NCI-H187 treated with DMSO at 0.1 percent for 48 hours (cell line): Measurements from ENCODE around the gene GATA1.
"Not testable (repeated sequence)": the region's sequence is repeated elsewhere in the genome, so short reads cannot be mapped to it uniquely, and the experiment has no call there.

ENCODE experiments used
- DNase-seq: peaks from one replicate; lab custom pipeline; 2025; lab: John Stamatoyannopoulos, UW

GATA1 gene

DNA sequence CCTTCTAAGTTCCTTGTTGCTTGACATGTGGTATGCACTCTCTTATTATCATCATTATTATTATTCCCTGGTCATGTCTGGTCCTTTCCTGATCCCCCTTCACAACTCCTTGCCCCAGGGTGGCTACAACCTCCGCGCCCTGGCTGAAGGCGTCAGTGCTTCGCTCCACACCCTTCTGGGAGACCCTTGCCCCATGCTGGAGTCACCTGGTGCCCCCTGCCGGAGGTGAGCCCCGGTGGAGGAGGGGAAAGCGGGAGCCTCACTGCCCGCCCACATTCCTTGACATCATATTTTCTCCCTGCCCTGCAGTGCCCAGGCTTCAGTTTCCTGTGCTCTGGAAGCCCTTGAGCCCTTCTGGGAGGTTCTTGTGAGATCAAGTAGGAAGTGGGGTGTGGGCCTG lies 28.9 kb downstream of the GATA1 start:
- no peak for DNase-seq

DNA sequence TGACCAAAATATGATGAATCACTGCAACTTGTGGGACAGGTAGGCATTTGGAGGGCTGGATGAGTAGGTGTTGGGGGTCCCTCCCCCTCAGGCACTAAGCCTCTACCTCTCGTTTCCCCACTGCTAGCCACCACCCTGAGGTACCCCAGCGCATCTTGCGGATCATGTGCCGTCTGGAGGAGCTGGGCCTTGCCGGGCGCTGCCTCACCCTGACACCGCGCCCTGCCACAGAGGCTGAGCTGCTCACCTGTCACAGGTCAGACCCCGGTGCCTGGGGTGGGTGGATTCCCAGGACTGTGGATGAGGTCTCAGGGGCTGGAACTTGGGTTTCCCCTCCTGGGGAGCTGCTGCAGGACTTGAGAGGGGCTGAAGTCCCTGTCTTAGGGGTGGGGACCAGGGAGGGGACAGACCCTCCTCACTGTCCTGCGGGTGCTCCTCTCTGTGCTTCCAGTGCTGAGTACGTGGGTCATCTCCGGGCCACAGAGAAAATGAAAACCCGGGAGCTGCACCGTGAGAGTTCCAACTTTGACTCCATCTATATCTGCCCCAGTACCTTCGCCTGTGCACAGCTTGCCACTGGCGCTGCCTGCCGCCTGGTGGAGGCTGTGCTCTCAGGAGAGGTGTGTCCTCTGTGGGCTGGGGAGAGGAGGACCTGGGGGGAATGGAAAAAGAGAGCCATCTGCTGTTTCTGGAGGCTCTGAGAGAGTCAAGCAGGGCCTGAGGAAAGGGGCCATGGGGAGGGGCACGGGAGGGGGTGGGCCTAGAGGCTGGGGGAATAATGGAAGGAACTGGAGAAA lies 29.8 kb downstream of the GATA1 start:
- no peak for DNase-seq

DNA sequence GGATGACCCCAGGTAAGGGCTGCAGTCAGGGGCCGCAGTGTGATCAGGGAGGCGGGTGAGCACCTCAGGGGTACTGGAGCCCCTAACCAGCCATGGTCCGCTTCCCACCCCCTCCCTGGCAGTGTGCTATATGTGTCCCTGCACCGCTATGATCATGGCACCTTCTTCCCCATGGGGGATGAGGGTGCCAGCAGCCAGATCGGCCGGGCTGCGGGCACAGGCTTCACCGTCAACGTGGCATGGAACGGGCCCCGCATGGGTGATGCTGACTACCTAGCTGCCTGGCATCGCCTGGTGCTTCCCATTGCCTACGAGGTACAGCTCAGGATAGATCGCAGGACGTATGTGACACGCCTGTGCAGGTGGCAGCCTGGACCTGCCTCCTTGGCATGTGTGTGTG lies 31.7 kb downstream of the GATA1 start:
- no peak for DNase-seq

DNA sequence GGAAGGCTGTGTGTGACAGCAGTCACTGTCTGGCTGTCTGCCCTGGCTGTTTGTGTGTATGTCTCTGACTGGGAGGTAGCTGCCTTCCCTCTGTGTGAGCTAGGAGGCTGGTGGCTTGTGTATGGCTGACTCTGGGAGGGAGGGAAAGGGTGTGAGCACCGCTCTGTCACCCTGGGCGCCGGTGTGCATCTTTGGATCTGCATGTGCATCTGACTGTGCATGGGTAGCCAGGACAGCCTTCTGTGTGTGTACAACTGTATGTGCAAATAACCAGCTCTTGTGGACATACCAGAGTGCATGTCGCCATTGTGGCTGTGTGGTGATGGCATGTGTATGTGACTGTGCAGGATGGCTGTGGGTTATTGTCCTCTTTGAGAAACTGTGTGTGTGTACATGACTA lies 32.5 kb downstream of the GATA1 start:
- no peak for DNase-seq

DNA sequence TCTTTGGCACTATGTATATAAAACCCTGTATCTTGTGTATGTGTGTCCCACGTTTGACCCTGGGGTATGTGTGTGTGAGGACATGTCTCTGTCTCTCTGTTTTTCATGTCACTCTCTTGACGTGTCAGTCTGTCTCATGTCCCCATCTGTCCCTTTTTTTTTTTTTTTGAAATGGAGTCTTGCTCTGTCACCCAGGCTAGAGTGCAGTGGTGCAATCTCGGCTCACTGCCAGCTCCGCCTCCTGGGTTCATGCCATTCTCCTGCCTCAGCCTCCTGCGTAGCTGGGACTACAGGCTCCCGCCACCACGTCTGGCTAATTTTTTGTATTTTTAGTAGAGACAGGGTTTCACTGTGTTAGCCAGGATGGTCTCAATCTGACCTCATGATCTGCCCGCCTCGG lies 33.0 kb downstream of the GATA1 start:
- DNase-seq, result not testable (repeated sequence)

DNA sequence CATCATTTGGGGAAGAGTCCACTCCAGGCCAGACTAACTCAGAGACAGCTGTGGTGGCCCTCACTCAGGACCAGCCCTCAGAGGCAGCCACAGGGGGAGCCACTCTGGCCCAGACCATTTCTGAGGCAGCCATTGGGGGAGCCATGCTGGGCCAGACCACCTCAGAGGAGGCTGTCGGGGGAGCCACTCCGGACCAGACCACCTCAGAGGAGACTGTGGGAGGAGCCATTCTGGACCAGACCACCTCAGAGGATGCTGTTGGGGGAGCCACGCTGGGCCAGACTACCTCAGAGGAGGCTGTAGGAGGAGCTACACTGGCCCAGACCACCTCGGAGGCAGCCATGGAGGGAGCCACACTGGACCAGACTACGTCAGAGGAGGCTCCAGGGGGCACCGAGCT lies 36.7 kb downstream of the GATA1 start:
- DNase-seq, result no peak

DNA sequence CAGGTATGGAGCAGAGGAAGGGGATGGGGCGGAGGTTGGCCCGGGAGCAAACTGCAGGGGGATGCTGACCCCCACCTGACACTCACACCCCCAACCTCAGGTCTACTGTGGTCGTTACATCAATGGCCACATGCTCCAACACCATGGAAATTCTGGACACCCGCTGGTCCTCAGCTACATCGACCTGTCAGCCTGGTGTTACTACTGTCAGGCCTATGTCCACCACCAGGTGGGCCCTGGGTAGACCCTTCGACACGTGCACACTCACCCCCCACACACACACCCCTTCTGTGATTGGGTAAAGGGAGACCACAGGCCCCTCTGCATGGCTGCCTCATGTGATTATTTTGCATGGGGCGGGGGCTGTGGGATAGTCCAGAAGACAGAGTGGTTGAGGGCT lies 37.7 kb downstream of the GATA1 start:
- DNase-seq, result no peak

DNA sequence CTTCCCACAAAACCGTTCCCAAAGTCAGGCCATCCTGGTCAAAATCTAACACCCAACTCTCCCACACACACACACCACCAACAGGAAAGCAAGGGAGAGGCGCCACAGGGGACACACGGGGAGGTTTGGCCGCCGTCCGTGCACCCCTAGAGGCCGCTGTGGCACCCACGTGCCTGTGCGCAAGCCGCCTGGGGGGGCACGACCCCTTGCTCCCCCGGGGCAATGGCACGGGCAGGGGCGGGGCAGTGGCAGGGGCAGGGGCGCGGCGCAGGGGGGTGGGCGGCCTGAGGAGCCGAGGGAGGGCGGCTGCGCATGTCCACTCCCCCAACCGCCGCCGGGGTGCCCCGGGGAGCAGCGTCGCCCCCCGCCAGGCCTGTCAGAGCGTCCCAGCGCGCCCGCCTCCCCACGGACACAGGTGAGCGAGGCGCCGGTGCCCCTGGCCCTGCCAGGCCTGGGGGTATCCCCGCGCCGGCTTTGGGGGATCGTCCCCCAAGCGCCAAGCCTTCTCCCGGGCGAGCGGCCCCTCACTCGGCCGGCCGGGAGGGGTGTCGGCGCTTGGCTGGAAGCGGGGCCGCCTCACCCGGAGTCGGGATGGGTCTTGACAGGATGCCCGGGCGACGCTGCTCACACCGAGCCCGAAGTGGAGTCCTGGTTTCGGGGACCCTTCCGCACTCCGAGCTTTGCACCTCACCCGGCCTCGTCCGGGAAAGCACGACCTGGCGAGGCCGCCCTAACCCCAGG lies 39.9 kb downstream of the GATA1 start, which contains the start of gene ERAS:
TSS of gene ERAS (plus strand) at position 379 of the 741 bp plus-strand sequence. CDS start 2,611 bp downstream, outside the sequence.
- no peak for DNase-seq

DNA sequence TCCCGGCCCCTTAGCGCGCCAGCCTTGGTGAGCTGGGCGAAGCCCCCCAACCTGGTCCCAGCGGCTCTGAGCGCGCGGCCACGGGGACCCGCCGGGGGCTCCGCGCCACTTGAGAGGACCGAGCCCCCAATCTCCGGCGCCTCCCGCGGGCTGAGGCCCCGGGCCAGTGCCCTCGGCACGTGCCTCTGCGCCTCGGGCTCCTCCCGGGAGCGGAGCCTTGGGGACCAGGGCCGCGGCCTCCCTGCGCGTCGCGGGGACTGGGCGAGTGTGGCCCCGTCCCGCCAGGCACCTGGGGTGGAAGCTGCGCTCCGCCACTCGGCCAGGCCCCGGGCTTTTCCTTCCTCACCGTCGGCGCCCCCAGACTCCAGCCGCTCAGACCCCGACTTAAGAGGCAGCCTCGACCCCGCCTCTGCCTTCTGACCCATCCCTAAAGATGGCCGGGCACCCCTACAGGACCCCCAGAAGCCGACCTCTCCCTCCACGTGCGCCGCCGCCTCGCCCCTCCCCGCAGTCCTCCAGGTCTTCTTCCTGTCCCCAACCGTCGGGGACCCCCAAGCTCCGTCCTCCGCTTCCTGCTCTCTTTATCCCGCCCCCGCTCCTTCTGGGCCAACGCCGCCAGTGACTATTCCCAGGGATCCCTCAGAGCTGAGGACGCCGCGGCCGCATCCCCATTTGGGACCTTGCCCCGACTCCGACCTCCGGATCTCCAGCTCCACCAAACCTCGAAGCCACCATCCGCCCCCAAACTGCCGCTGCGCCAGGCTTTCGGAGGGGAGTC lies 40.7 kb downstream of the GATA1 start:
- no peak for DNase-seq

DNA sequence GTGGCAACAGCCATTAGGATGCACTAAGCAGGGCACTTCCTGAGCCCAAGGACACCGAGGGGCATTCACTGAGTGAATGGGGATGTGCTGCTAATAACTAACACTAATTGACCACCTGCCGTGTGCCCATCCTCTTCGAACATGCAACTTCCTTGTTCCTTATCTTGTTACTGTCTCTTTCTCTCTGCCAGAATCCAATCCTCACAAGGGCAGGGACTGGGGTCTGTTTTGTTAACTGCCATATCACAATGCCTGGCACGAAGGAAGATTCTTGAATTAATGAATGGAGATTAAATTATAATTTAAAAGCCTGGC lies 41.2 kb downstream of the GATA1 start:
- DNase-seq, result no peak

DNA sequence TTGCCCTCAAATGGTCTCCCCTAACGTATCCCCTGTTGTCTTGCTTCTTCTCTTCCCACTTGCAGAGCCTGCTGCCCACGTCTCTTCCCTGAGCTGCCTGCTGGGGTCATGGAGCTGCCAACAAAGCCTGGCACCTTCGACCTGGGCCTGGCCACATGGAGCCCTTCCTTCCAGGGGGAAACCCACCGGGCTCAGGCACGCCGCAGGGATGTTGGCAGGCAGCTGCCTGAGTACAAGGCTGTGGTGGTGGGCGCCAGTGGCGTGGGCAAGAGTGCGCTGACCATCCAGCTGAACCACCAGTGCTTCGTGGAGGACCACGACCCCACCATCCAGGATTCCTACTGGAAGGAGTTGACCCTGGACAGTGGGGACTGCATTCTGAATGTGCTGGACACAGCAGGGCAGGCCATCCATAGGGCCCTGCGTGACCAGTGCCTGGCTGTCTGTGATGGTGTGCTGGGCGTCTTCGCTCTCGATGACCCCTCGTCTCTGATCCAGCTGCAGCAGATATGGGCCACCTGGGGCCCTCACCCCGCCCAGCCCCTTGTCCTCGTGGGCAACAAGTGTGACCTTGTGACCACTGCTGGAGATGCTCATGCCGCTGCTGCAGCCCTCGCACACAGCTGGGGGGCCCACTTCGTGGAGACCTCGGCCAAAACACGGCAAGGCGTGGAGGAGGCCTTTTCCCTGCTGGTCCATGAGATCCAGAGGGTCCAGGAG lies 42.8 kb downstream of the GATA1 start:
- DNase-seq, result no peak

DNA sequence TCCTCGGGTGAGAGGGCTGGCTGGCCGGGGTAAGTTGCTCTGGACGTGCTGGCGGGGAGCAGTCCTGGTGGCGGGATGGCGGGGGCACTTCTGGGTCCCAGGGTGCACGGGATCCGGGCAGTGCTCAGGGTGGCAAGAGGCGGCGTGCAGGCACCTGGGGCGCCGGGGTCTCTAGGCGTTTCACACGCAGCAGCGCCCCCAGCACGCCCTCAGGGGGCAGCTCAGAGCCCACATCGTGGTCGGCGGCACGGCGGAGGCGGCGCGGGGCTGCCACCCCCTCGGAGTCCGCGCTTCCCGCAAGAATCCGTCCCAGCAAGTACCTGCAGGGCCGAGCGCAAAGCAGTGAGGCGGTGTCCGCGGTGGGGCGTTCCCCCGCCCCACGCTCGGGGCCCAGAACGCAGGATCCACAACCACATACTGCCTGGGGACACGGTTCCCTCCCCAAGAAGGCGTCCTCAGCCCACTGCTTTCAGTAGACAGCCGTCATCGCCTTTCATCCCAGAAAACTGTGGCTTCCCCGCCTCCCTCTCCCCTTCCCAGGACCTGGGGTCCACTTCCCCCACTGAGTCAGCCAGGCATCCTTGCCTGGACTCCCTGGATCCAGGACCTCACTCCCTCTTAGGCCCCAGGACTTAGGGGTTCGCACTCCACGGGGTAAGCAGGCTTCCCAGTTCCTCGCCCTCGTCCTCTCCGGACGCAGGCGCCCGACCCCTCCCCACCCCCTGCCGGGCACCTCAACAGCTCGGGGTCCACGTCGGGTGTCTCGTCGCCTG lies 44.9 kb downstream of the GATA1 start:
- DNase-seq, result no peak

DNA sequence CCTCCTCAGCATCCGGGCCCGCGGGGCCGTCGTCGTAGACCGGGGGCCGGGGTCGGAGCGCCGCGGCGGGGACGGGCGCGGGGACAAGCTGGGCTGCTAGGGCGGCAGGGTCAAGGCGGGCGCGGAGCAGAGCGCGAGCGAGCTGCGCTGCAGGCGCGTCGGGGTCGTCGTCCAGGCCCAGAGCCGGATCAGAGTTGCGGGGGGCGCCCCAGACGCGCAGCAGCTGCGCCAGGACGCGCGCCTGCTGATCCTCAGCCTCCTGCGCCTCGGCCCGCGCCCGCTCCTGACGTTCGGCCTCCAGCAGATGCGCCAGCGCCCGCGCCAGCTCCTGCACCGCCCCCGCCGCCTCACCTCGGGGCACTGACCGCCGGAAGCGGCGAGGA lies 45.5 kb downstream of the GATA1 start:
- DNase-seq, result no peak

DNA sequence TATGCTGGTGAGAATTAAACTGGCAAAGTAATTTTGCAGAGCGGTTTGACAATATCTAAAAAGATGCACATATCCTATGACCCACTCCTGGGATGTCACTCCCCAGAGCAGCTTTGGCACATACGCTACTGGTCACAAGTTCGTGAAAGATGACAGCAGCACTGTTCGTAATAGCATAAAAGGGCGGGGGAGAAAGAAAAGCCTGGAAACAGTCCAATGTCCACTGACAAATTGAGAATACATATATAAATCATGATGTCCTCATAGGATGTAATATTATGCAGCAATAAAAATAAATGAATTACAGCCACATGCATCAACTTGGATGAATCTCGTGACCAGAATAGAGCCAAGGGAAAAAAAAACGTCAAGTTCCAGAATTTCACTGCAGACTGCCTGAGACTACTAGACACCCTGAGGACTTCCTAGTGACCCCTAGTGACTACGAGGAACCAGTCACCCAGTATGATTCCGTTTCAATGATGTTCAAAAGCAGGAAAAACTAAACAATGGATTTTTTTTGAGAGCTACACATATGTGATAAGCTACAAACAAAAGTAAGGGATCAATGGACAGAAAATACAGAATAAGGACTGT lies 47.2 kb downstream of the GATA1 start:
- no peak for DNase-seq

DNA sequence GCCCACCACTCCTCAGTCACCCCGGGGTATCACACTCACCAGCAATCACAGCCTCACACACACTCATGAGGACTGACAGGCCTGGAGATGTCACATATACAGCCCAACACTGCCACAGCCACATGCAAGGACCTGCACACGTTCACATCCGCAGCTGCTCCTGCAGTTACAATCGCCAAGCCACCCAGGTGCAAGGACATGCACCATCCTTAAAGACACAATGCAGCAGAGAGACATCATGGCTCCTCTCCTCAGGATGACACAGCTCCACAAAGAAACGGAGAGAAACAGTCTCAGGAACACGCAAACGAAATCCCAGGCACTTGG lies 48.0 kb downstream of the GATA1 start:
- no peak for DNase-seq

DNA sequence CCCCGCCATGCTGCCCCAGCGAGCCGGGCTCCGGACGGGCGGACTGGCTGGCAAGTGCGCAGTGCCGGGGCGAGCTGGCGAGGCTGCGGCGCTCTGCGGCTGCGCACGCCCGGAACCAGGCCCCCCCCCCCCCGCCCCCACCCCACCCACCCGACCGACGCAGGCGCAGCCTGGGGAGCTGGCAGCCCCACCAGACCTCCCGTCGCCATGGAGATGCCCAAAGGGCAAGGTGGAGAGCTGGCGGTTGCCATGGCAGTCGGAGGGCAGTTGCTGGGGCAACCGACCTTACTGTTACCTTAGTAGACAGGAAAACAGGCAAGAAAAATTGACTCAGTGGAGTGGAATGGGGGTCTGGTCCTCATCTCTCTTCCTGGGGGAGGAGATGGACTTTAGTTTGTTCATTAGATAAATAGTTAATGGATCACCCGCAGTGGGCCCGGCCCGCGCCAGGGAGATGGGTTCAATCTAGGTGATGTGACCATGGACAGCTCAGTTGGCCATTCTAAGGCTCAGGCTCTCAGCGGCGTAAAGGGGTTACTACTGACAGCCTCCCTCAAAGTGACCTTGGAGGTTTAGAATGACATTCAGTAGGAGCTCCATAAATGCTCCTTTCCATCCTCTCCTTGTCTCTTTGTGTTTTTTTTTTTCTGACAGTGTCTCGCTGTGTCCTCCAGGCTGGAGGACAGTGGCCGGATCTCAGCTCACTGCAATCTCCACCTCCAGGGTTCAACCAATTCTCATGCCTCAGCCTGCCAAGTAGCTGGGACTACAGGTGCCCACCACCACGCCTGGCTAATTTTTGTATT lies 49.3 kb downstream of the GATA1 start, which contains the start of gene PCSK1N:
TSS of gene PCSK1N (minus strand) at position 87 of the 806 bp plus-strand sequence. CDS start at position 9, 78 bp downstream.
- DNase-seq, result no peak

DNA sequence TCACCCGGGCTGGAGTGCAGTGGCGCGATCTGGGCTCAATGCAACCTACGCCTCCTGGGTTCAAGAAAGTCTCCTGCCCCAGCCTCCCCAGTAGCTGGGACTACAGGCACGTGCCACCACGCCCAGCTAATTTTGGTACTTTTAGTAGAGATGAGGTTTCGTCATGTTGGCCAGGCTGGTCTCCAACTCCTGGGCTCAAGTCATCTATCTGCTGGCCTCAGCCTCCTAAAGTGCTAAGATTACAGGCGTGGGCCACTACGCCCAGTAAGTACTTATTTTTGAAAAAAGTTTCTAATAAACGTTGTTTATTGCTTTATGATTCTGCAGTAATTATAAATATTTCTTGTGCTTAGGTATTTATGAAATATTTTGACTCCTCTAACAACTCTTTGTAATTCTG lies 53.3 kb downstream of the GATA1 start:
- no peak for DNase-seq
